Measurements from ENCODE around the gene KCNH8. TPM values are rescaled to one million over a fixed set of nuclear protein-coding genes. Genes with fewer than 3 reads are reported as not detected.

The KCNH8 gene
- total RNA-seq, 1 experiment from 2014 or later: 3.7 TPM

DNA sequence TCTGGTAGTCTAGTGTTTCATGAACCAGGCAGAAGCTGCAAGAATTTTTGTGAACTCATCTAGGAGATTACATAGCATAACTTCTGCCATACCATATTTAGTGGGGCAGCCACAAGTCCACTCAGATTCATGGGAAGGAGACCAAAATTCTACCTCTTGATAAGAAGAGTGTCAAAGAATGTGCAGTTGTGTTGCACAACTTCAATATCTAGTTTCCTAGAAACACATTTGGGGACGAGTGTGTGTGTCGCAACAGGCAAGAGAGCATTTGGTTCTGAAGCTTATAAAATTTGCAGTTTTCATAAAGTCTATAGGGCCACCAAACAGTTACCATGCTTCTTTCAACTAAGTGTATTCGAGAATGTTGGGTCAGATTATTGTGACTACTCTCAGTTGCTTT is 115.3 kb downstream of the KCNH8 start:
- no peaks in the 10 kb centered on the region; a peak in 1 of 5 replicates for H3K9me3 Mint-ChIP-seq
- H4K8ac ChIP-seq (replicated peaks; ENCODE audit: insufficient read length, low read depth, low read length): no peak overlapping the region

More for the DNA sequence above, 115.3 kb downstream of the KCNH8 start:
- Histone ChIP-seq H4K20me1 (ENCODE audit: control insufficient read depth, insufficient read depth, insufficient read length) (no peaks in the 10 kb centered on the region), H3K4ac (ENCODE audit: low read depth, low read length) (no peak overlapping the region), H3K23ac (ENCODE audit: insufficient read length, low read depth, low read length) (no peak overlapping the region), H2BK120ac (ENCODE audit: low read depth, low read length, poor library complexity, severe bottlenecking) (no peak overlapping the region), H3K23me2 (ENCODE audit: insufficient read length, low read depth, low read length, poor library complexity, severe bottlenecking) (no peaks in the 10 kb centered on the region), H2BK5ac (ENCODE audit: insufficient read length, low read length) (no peak overlapping the region), H2AK5ac (ENCODE audit: insufficient read length, low read length) (no peak overlapping the region), H4K91ac (ENCODE audit: insufficient read length, low read depth, low read length) (no peak overlapping the region), H4K5ac (ENCODE audit: insufficient read length, low read depth, low read length) (no peak overlapping the region), H2AFZ (ENCODE audit: low read length) (no peak overlapping the region), H3K79me2 (ENCODE audit: insufficient read depth, low read length) (no peaks in the 10 kb centered on the region), H3K4me2 (ENCODE audit: insufficient read depth, insufficient read length, low read length) (no peak overlapping the region), H3K14ac (ENCODE audit: insufficient read depth, low read length) (no peak overlapping the region), H3K56ac (ENCODE audit: insufficient read length, low read depth, low read length) (no peak overlapping the region), H2BK15ac (ENCODE audit: low read depth, low read length) (no peak overlapping the region), H3T11ph (ENCODE audit: low read length) (no peak overlapping the region), H3K27ac (ENCODE audit: insufficient read length, low read depth, low read length) (no peak overlapping the region), H3K4me1 (ENCODE audit: insufficient read depth, low read length) (peaks cover 10% of the 10 kb centered on the region; the same call in 1 of the 2 replicates), H3K79me1 (ENCODE audit: insufficient read depth, low read depth, low read length, poor library complexity, severe bottlenecking) (no peaks in the 10 kb centered on the region), H3K27me3 (ENCODE audit: insufficient read depth, low read length) (no peaks in the 10 kb centered on the region), H3K9me3 (ENCODE audit: control insufficient read depth, low read depth, low read length) (no peaks in the 10 kb centered on the region), H3K9ac (ENCODE audit: extremely low read depth, insufficient read length, low read length) (no peak overlapping the region), H2BK20ac (ENCODE audit: low read depth, low read length, poor library complexity, severe bottlenecking) (no peak overlapping the region), H2BK12ac (ENCODE audit: insufficient read length, low read depth, low read length) (no peak overlapping the region), H3K18ac (ENCODE audit: insufficient read length, low read depth, low read length) (no peak overlapping the region)
- Mint-ChIP-seq H3K27me3 (ENCODE audit: low read depth) (no peaks in the 10 kb centered on the region), H3K27ac (no peak overlapping the region), H3K4me3 (no peak overlapping the region), H3K36me3 (ENCODE audit: insufficient read depth in 1 of 3, low read depth in 3 of 3) (no peaks in the 10 kb centered on the region), H3K4me1 (peaks cover 30 to 38% of the 10 kb centered on the region in 2 experiments)
- TF ChIP-seq, protein P1, sequence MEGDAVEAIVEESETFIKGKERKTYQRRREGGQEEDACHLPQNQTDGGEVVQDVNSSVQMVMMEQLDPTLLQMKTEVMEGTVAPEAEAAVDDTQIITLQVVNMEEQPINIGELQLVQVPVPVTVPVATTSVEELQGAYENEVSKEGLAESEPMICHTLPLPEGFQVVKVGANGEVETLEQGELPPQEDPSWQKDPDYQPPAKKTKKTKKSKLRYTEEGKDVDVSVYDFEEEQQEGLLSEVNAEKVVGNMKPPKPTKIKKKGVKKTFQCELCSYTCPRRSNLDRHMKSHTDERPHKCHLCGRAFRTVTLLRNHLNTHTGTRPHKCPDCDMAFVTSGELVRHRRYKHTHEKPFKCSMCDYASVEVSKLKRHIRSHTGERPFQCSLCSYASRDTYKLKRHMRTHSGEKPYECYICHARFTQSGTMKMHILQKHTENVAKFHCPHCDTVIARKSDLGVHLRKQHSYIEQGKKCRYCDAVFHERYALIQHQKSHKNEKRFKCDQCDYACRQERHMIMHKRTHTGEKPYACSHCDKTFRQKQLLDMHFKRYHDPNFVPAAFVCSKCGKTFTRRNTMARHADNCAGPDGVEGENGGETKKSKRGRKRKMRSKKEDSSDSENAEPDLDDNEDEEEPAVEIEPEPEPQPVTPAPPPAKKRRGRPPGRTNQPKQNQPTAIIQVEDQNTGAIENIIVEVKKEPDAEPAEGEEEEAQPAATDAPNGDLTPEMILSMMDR (conservative IDR thresholded peaks at IDR 0.05): no peak
- no CpG with 5 or more reads among the region's 3 CpGs for WGBS (ENCODE audit: extremely low coverage, insufficient read length, low lambda C conversion rate)
- no peak for DNase-seq
